HepG2 (cell line): Measurements from ENCODE around the gene ABHD12. TPM values are rescaled to one million over a fixed set of nuclear protein-coding genes. Genes with fewer than 3 reads are reported as not detected.
A peak's percentile ranks its signal among the peaks of the same experiment; 100 is the strongest.

Experiments
- AHDC1 ChIP-seq: sonication (generic); formaldehyde crosslinking; IDR thresholded peaks from 2 replicates; pipeline ENCODE4 v1.5.1; 2020; ENCODE audit warnings: mild to moderate bottlenecking, missing genetic modification reagents, borderline replicate concordance
- CENPBD1 ChIP-seq: sonication (generic); formaldehyde crosslinking; IDR thresholded peaks from 2 replicates; pipeline ENCODE4 v1.8.0; 2022; ENCODE audit warnings: missing genetic modification reagents, low read depth, mild to moderate bottlenecking, borderline replicate concordance
- LRRFIP1 ChIP-seq: sonication (generic); formaldehyde crosslinking; conservative IDR thresholded peaks from 2 replicates; pipeline ENCODE4 v1.4.0; 2020; ENCODE audit warnings: missing genetic modification reagents
- PHF20 ChIP-seq: sonication (generic); formaldehyde crosslinking; IDR thresholded peaks from 2 replicates; pipeline ENCODE4 v1.5.0; 2020; ENCODE audit warnings: mild to moderate bottlenecking, missing genetic modification reagents
- ZBTB20 ChIP-seq: sonication (generic); formaldehyde crosslinking; IDR thresholded peaks from 2 replicates; pipeline ENCODE4 v1.8.1; 2023; ENCODE audit warnings: missing genetic modification reagents, low read depth, mild to moderate bottlenecking, borderline replicate concordance
- ZBTB40 ChIP-seq, 2 experiments: fragments of 450-650 bp in 1 of 2; sonication (generic) in 1 of 2; formaldehyde crosslinking in 1 of 2; IDR thresholded peaks; 2 replicates each; pipeline versions ENCODE4 v1.6.1 to v1.8.0; 2016 to 2022; ENCODE audit warnings: antibody characterized with exemption in 1 of 2, mild to moderate bottlenecking in 1 of 2, missing genetic modification reagents in 1 of 2
- ZFP36L2 ChIP-seq: sonication (generic); formaldehyde crosslinking; IDR thresholded peaks from 2 replicates; pipeline ENCODE4 v1.4.0; 2020; ENCODE audit warnings: missing genetic modification reagents
- ZNF225 ChIP-seq: sonication (generic); formaldehyde crosslinking; IDR thresholded peaks from 2 replicates; pipeline ENCODE4 v1.4.0; 2020; ENCODE audit warnings: mild to moderate bottlenecking, missing genetic modification reagents
- ZNF564 ChIP-seq: sonication (generic); formaldehyde crosslinking; IDR thresholded peaks from 2 replicates; pipeline ENCODE4 v1.8.1; 2023; ENCODE audit warnings: mild to moderate bottlenecking, missing genetic modification reagents
- polyA plus RNA-seq, 8 experiments: library from polyadenylated mRNA; depleted of rRNA in 3 of 8; stranded (reverse) in 7 of 8; unstranded in 1 of 8; fragments of >200 nt; fragmentation: Illumina TruSeq in 4 of 8; extraction: Trizol in 4 of 8; gene quantifications; 2 replicates each; pipeline versions ENCODE4 v1.2.1 to v1.2.3, GENCODE V29; 2011 to 2016; ENCODE audit warnings: low read depth in 4 of 8, missing spikeins in 1 of 8, mixed read lengths in 1 of 8; ENCODE audit not compliant: insufficient read depth in 1 of 8
- total RNA-seq, 5 experiments: library from RNA; depleted of rRNA; stranded (reverse); fragments of >200 nt; fragmentation: Illumina TruSeq; extraction: Trizol; gene quantifications; 2 replicates each; pipeline ENCODE4 v1.2.3, GENCODE V29; 2016; ENCODE audit warnings: low read depth in 1 of 5

Gene ABHD12
- total and polyA plus RNA-seq, 2 of the 13 experiments (the other 11 are each of a cell fraction or from before 2014, with no cell fraction given): 23.5 to 72.1 TPM

GRCh38 chr20:25407311-25408169 is 16.9 kb upstream of the ABHD12 start, which contains the start of gene GINS1 (continued):
- TF ChIP-seq PHF20 (peak; percentile 97), ZBTB40 (IDR thresholded peaks at IDR 0.05) (no peak), ZBTB40 (CRISPR knock-in tag; IDR thresholded peaks at IDR 0.05) (peak; percentile 95), CENPBD1 (CRISPR knock-in tag) (peak; percentile 97; the same call in 1 of the 2 replicates), AHDC1 (CRISPR knock-in tag) (no peak; the same call in 1 of the 2 replicates), ZBTB20 (CRISPR knock-in tag) (peak; percentile 97), LRRFIP1 (CRISPR knock-in tag) (no peak), ZNF564 (CRISPR knock-in tag) (peak; percentile 95), ZNF225 (CRISPR knock-in tag) (peak; percentile 99), ZFP36L2 (CRISPR knock-in tag) (no peak; the same call in 1 of the 2 replicates)
